Upper lobe of left lung (tissue), 6 donors: Measurements from ENCODE around the gene PREPL. TPM values are rescaled to one million over a fixed set of nuclear protein-coding genes. Genes with fewer than 3 reads are reported as not detected.

Source experiments
- ATAC-seq, 2 donors: fragments of 200-7000 bp; cut with Tn5 transposase; one replicate each; pipeline ENCODE4 v1.9.1; 2022; ENCODE audit warnings: mild to moderate bottlenecking in 2 of 2, moderate library complexity in 2 of 2; ENCODE audit not compliant: low FRiP score in 2 of 2
- DNase-seq, 2 donors: peaks; one replicate each; pipeline ENCODE4 v3.0.0-alpha.2; 2019 to 2020
- H3K27ac ChIP-seq, 4 donors: fragments of 200-600 bp; sonication (generic); one replicate each; pipeline ENCODE4 v1.5.1; 2016 to 2019
- H3K27me3 ChIP-seq, 4 donors: fragments of 200-600 bp; sonication (generic); one replicate each; pipeline ENCODE4 v1.5.1; 2017 to 2019
- H3K36me3 ChIP-seq, 4 donors: fragments of 200-600 bp; sonication (generic); one replicate each; pipeline ENCODE4 v1.5.1; 2016 to 2019
- H3K4me1 ChIP-seq, 4 donors: fragments of 200-600 bp; sonication (generic); one replicate each; pipeline ENCODE4 v1.5.1; 2018 to 2019
- H3K4me3 ChIP-seq, 4 donors: fragments of 200-600 bp; sonication (generic); one replicate each; pipeline ENCODE4 v1.5.1; 2017 to 2019; ENCODE audit warnings: mild to moderate bottlenecking in 2 of 4, moderate library complexity in 1 of 4
- H3K9me3 ChIP-seq, 4 donors: fragments of 200-600 bp; sonication (generic); one replicate each; pipeline ENCODE4 v1.5.1; 2018 to 2019
- CTCF ChIP-seq, 6 experiments: fragments of 450-650 bp in 4 of 6; fragments of 200-600 bp in 2 of 6; sonication (generic) in 2 of 6; IDR thresholded peaks; one replicate each; pipeline ENCODE4 v1.5.1; 2016 to 2019; ENCODE audit warnings: antibody characterized with exemption in 6 of 6
- EP300 ChIP-seq, 4 donors: sonication (generic); formaldehyde crosslinking; IDR thresholded peaks; one replicate each; pipeline ENCODE4 v1.5.1; 2017; ENCODE audit warnings: antibody characterized with exemption in 4 of 4, control low read depth in 2 of 4
- POLR2A ChIP-seq, 4 donors: fragments of 450-650 bp; IDR thresholded peaks; one replicate each; pipeline ENCODE4 v1.5.1; 2016 to 2017; ENCODE audit warnings: antibody characterized with exemption in 4 of 4, mild to moderate bottlenecking in 2 of 4
- POLR2AphosphoS5 ChIP-seq, 2 donors: sonication (generic); formaldehyde crosslinking; IDR thresholded peaks; one replicate each; pipeline ENCODE4 v1.5.1; 2017; ENCODE audit warnings: antibody characterized with exemption in 2 of 2
- WGBS, 2 donors: methylation state at CpG; one replicate each; pipeline ENCODE4 v1.1.5; 2017 to 2018; 5-methylcytosine and 5-hydroxymethylcytosine counted together
- total RNA-seq, 6 donors: library from RNA; depleted of rRNA in 4 of 6; stranded (reverse); fragments of >200 nt in 4 of 6; gene quantifications; one replicate each; pipeline versions ENCODE4 v1.1.0 to v1.2.1, GENCODE V29; 2016 to 2021
- donor health status: DM: no; HTN: no; CAD: no; lungs with moderate emphysema.
- donor health status: DM: no; HTN: yes; CAD: no; lungs with severe emphysema.

Gene PREPL
- total RNA-seq, result 10 to 100 TPM; 21.4 to 54.9 (median 34.2) TPM

- ATAC-seq, result peak; percentile 98 to 99
- H3K4me3 ChIP-seq, result peak within 1 kb of the TSS; percentile 71 to 84 (median 79)
- peak; percentile 96 to 99 for DNase-seq
- H3K27ac ChIP-seq, result peak within 1 kb of the TSS; percentile 89 to 95 (median 93)
- peaks cover 14 to 36% (median 18%) of the 10 kb centered on the region in 4 donors for H3K4me1 ChIP-seq
- WGBS, 2 donors, result 0% methylated on average over 22 to 44 of the region's 57 CpGs
- H3K9me3 ChIP-seq, result no peaks in the 10 kb centered on the region
- no peaks in the 10 kb centered on the region for H3K36me3 ChIP-seq
- no peaks in the 10 kb centered on the region for H3K27me3 ChIP-seq
- TF ChIP-seq POLR2A (IDR thresholded peaks at IDR 0.05) (peak; percentile 7 to 79 (median 55)), POLR2AphosphoS5 (IDR thresholded peaks at IDR 0.05) (peak; percentile 69 to 81), CTCF (IDR thresholded peaks at IDR 0.05) (peak in 1 of 6 experiments; percentile 18), EP300 (IDR thresholded peaks at IDR 0.05) (peak in 1 of 4 donors; percentile 26)
Observed at GRCh38 chr2:44361330-44362206, at the start of gene PREPL, which contains the start of gene CAMKMT. TSS of gene PREPL (minus strand) at chr2:44361494. CDS start at chr2:44346342, 15,152 bp downstream. TSS of gene CAMKMT (plus strand) at chr2:44361947.

GRCh38 chr2:44398243-44398897 is 37.1 kb upstream of the PREPL start:
- Histone ChIP-seq H3K36me3 (peaks cover 0 to 1% (median 0%) of the 10 kb centered on the region in 4 donors), H3K4me3 (no peak overlapping the region), H3K27ac (no peak overlapping the region), H3K4me1 (no peaks in the 10 kb centered on the region), H3K27me3 (no peaks in the 10 kb centered on the region), H3K9me3 (no peaks in the 10 kb centered on the region)
- ATAC-seq (no peak), DNase-seq (no peak)
- WGBS, 2 donors, result 88 to 94% methylated on average over 6 of the region's 6 CpGs
- TF ChIP-seq CTCF (IDR thresholded peaks at IDR 0.05) (no peak), POLR2A (IDR thresholded peaks at IDR 0.05) (no peak)

DNA sequence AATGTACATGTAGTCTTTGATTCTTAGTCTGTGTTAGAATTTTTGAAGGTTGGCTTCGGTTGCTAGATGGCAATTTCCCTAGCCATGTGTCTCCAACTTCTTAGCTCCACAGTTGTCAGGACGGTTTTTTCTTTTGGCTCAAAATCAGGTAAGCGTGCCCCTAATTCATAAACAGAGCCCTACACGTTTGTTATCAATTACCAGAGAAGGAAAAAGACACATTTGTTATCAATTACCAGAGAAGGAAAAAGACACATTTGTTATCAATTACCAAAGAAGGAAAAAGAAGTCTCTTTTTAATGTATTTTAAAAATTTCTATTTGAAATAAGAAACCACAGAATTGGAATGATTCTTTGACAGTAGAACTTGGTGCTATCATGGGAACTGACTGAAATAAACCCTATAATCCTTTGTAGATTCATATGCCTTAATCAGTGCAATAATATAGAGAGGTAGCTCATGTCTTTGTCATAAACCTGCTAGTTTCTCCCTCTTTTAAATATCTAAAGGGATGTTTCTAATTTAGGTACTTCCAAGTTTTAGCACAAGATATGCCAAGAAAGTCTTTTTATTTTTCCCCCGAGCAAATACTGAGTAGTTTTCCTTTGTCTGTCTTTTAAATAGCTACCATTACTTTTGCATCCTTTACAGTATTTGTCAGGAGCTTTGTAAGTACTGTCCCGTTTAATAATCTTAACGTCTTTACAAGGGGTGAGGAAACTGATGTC is 36.3 kb upstream of the PREPL start:
- ATAC-seq (no peak), DNase-seq (no peak)
- no peaks in the 10 kb centered on the region for H3K9me3 ChIP-seq
- TF ChIP-seq POLR2A (IDR thresholded peaks at IDR 0.05), result no peak
- no peak for TF ChIP-seq POLR2AphosphoS5 (IDR thresholded peaks at IDR 0.05)
- no peak for TF ChIP-seq EP300 (IDR thresholded peaks at IDR 0.05)
- no peak for TF ChIP-seq CTCF (IDR thresholded peaks at IDR 0.05)
- no peaks in the 10 kb centered on the region for H3K4me1 ChIP-seq
- H3K27ac ChIP-seq, result no peak overlapping the region
- H3K4me3 ChIP-seq, result no peak overlapping the region
- no peaks in the 10 kb centered on the region for H3K27me3 ChIP-seq
- no peaks in the 10 kb centered on the region for H3K36me3 ChIP-seq
- WGBS, 2 donors, result 50 to 68% methylated on average over 7 of the region's 7 CpGs

DNA sequence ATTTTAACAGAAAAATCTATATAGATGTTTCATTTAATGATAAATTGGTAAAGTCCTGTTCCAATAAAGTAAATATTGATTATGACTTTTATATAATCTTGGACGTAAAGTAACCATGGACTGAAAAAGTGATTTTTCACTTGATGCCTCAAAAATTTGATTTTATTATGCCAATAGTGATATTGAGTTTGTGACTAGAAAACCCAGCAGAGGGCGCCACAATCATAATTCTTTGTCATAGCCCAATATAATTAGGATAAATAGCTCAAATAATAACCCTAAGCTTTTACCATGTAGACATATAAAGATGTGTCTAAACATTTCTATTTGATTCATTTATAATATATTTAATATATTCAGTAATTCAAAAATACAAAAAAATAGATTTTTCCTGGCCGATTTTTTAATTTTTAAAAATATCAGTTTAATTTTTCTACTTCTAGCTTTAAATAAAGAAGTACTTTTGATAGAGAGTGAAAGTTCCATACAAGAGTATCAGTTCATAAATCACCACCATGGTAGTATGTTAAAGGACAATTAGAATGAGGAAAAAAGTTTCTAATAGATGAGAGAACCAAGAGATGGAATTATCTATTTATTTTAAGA is 31.1 kb upstream of the PREPL start:
- H3K36me3 ChIP-seq, result no peaks in the 10 kb centered on the region
- WGBS, 2 donors, result 55 to 62% methylated on average over 3 of the region's 3 CpGs
- ATAC-seq, result no peak
- H3K4me1 ChIP-seq, result no peaks in the 10 kb centered on the region
- no peak for DNase-seq
- no peaks in the 10 kb centered on the region for H3K9me3 ChIP-seq
- H3K27me3 ChIP-seq, result no peaks in the 10 kb centered on the region
- TF ChIP-seq EP300 (IDR thresholded peaks at IDR 0.05) (no peak), CTCF (IDR thresholded peaks at IDR 0.05) (peak in 4 of 6 experiments; percentile 19 to 34 (median 30))
- no peak overlapping the region for H3K4me3 ChIP-seq
- H3K27ac ChIP-seq, result no peak overlapping the region
